CD4-positive, alpha-beta T cell treated with Interleukin-12 subunit alpha and Interleukin-12 subunit beta, for 1 hour (primary cell): ENCODE data around the gene G6PC2.

Experiments
- DNase-seq: peaks from one replicate; pipeline ENCODE4 v3.0.0-alpha.2; 2020

G6PC2 gene

GRCh38 chr2:168949324-168949723, 48.2 kb downstream of the G6PC2 start:
- DNase-seq = no peak

DNA sequence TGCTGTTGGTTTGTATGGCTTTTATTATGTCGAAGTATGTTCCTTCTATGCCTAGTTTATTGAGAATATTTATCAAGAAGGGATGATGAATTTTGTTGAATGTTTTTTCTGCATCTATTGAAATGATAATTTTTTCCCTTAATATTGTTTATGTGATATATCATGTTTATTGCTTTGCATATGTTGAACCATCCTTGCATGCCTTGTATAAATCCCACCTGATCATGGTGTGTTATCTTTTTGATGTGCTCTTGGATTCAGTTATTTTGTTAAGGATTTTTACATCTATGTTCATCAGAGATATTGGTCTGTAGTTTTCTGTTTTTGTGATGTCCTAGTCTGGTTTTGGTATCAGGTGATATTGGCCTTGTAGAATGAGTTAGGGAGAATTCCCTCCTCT, 50.8 kb downstream of the G6PC2 start:
- no peak for DNase-seq

DNA sequence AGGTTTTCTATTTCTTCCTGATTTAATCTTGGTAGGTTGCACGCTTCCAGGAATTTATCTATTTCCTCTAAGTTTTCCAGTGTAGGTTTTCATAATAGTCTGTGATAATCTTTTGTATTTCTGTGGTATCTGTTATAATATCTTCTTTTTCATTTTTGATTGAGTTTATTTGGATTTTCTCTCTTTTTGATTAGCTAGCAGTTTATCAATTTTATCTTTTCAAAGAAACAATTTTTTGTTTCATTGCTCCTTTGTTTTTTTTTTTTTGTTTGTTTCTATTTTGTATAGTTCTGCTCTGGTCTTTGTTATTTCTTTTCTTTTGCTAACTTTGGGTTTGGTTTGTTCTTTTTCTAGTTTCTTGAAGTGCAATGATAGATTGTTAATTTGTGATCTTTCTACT, 51.3 kb downstream of the G6PC2 start:
- DNase-seq = no peak

DNA sequence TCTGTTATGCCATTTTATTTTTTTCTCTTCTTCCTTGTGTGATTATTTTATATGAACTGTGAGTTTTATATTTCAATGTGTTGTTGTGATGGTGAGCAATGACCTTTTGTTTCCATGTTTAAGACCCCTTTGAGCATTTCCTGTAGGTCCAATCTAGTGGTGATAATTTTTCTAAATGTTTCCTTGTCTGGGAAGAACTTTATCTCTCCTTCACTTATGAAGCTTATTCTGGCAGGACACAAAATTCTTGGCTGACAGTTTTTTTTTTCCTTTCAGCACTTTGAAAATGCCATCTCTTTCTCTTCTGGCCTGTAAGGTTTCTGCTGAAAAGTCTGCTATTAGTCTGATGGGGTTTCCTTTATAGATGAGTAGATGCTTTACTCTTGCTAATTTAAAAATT, 53.2 kb downstream of the G6PC2 start:
- no peak for DNase-seq

- no peak for DNase-seq
These were observed 54.2 kb downstream of the G6PC2 start for GRCh38 chr2:168955321-168955720.

GRCh38 chr2:168956392-168956791, 55.3 kb downstream of the G6PC2 start:
- DNase-seq = no peak
